GM12872 (cell line): Measurements from ENCODE around the gene UNC13B.

Source experiments
- TF ChIP-seq, protein P1 (sequence below): IDR thresholded peaks from 3 replicates; pipeline ENCODE4 v1.5.1; 2011; ENCODE audit warnings: low read depth, mild to moderate bottlenecking, low read length, moderate library complexity; ENCODE audit not compliant: insufficient read depth

UNC13B gene

DNA sequence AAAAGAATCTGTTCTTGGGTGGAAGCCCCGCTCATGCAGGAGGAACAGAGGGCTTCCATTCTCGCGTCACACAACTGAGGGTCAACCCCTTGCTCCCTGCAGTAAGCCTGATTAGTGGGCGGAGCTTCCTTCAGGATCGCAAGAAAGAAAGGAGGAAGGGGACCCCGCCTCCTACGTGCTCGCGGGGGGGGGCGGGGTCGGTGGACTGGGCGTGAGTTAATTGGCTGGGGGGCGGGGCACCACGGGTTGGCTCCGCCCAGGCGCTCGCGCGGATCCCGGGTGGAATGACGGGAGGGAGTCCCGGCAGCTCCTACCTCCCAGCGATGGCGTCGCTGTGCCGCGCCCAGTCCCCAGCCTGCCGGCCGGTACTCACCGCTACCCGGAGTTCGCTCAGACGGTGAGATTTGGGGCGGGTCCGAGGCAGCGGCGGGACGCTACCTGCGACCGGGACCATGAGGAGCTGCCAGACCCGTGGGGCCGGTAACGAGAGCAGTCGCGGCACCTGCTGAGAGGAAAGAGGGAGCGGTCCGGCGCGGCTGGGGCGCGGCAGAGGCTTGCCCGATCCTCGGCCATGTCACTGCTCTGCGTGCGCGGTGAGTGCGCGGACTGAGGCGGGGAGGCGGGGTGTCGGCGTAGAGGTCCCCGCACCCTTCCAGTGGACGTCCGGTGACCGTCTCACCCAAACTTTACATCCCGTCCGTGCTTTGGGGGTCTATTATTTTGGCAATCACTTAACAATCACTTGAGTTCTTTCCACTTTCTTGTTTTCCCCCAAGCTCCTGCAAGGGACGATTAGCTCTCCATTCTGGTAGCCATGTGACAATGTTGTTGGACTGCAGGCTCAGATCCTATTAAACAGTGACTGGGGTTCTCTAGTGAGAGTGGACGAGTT, at the start of gene UNC13B:
Gene UNC13B (plus strand): TSS at position 297 of the 892 bp plus-strand sequence. CDS start 275 bp downstream, at position 572.
- TF ChIP-seq, protein P1, sequence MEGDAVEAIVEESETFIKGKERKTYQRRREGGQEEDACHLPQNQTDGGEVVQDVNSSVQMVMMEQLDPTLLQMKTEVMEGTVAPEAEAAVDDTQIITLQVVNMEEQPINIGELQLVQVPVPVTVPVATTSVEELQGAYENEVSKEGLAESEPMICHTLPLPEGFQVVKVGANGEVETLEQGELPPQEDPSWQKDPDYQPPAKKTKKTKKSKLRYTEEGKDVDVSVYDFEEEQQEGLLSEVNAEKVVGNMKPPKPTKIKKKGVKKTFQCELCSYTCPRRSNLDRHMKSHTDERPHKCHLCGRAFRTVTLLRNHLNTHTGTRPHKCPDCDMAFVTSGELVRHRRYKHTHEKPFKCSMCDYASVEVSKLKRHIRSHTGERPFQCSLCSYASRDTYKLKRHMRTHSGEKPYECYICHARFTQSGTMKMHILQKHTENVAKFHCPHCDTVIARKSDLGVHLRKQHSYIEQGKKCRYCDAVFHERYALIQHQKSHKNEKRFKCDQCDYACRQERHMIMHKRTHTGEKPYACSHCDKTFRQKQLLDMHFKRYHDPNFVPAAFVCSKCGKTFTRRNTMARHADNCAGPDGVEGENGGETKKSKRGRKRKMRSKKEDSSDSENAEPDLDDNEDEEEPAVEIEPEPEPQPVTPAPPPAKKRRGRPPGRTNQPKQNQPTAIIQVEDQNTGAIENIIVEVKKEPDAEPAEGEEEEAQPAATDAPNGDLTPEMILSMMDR: no peak

DNA sequence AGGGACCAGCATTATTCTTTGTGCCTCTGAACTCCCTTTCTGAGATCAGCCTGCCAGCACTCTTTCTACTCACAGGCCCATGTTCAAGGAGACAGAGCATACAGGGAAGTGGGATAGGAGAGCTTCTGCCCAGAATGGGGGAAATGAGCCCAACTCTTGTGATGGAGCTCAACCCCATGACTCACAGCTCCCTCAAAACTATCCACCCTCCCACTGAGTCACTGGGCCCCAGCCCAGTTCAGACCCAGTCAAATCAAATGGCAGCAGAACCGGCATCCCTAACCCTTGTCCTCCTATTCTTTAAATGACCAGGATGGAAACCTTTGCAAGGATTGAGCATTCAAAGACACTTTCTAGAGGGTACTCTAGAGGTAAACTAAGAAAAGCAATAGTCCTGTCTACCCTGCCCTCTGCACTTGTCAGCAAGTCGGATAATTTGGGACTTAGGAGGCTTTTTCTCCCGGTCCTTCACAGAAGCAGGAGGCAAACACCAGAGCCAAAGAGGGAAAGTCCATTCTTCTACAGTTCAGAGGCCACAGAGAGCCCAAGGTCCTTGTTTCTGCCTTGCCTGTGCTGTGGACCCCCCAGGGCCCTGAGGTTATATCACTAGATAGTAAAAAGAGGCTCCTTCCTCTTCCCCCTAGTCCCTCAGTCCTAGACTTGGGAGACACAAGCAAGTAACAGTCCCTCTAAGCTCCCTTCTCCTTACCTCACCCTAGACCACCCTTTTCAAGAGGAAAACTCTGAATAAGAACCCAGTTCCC, 49.4 kb upstream of the UNC13B start:
- TF ChIP-seq, protein P1: no peak

DNA sequence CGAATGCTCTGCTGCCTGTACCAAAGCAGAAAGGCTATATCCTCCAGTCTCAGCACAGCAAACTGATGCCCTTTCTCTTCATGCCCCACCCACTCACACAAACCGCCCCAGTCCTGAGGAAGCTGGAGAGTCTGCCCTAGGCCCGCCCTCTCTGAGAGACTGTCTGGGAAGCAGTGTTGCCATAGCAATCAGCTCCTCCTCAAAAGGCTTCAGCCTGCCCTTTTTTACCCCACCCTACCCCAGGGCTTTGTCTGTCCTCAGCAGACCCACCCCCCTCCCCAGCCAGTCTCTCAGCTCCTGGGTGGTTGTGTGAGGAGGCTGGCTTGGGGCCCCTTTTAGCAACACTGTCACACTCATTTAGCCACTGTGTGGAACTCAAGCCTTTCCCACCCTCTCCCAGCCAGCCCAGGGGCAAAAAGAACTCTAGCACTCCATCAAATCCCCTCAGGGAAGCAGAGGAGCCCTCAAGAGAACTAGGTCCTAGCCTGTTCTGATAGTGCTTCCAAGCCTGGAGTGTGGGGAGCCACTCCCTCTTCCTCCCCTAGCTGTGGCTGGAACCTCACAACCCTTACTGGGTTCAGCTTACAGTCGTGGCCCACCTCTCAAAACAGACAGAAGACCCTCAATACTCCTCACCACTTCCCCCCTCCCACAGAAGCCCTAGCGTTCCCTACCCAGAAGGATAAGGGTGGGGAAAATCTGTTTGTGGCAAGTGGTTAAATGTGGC, 47.5 kb upstream of the UNC13B start:
- TF ChIP-seq, protein P1: no peak

DNA sequence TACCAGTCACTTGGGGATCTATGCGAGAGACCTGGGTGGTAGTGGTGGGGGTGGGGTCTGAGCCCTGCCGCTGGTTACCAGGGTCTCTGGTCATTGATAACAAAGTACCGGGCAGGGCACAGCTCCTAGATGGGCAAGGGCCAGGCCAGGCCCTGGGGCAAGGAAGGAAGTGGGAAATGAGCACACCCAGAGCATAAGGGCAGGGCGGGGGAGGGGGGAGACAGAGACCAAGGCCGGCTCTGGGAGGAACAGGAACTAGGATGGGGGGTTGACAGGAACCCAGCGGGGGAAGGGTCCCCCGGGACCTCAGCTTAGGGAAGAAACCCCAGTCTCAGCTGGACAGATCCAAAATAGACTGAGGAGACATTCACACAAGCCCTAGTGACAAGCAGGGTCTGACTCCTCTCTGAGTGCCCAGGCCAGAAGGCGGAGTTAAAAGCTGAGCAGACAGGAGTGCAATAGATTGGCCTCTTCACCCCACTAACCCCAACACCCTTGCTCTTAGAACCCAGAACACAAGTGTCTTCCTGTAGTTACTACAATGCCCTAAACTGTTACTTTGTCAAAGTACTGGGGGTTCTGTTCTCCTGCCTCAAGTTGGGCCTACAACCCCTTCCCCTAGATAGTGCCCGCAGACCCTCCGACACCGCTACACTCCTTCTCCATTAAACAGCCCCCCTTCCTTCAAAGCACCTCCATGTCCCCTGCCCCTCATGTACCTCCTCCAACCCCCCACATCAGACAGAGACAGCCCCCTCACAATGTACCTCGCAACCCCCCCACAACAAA, 46.8 kb upstream of the UNC13B start:
- TF ChIP-seq, protein P1: no peak

DNA sequence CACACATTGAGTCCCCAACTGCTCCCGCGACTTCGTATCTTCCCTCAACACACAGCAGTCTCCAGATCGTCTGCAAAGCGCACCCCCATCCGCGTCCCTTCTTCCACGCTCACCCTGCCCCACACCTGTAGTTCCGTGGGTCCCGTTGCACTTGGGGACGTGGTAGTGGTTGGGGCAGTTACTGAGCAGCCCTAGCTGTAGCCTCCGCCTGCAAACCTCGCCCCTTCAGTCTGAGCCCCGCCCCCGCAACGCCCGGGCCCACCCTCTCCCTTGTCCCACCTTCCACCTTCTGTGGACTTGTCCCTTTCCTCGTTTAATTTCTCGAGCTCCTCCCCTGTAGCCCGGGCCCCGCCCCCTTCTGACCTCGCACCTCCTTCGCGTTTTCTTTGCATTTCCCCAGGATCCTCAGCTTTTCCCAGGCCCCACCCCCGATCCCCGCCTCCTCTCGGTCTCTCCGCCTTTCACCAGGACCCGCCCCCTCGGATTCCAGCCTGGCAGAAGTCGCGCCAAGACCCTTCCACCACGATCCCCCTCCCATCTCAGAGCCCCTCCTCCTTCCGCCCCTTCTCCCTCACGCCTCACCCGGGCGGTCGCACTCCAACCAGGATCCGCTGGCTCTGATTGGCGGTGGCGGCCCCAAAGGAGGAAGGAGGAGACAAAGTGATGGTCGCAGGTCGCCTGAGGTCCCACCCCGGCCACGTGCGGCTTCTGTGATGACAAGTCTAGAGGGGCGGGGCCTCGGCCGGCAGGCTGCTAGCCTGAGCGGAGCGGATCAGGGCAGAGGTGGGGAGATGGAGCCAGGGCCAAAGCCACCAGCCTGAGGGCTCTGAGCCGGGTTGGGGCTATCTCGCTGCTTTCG, 45.9 kb upstream of the UNC13B start, which contains the start of gene ATOSB:
Gene ATOSB (minus strand): TSS at position 183 of the 859 bp plus-strand sequence. CDS start 7,588 bp downstream, outside the sequence.
- TF ChIP-seq, protein P1: no peak

DNA sequence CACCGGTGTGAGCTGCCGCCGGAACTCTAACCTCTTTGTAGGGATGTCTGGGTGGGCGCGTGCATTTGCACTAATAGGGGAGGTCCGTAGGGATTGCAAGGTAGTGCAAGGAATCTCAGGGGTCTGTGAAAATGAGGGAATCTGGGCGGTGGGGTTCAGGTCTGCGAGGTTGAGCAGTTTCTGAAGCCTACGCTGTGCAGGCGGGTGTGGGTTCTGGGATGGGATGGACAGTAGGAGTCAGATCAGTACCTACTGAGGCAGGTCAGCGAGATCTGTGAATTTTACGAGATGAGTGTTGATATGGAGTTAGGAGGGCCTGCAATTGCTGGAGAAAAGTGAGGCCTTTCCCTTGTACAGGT, 45.3 kb upstream of the UNC13B start:
- TF ChIP-seq, protein P1: no peak
